ENCODE measurements around the gene LMBR1. TPM values are rescaled to one million over a fixed set of nuclear protein-coding genes. Genes with fewer than 3 reads are reported as not detected.
A peak's percentile ranks its signal among the peaks of the same experiment; 100 is the strongest.

Gene LMBR1
- total RNA-seq, 2 experiments from 2014 or later, result 114 to 136 TPM

DNA sequence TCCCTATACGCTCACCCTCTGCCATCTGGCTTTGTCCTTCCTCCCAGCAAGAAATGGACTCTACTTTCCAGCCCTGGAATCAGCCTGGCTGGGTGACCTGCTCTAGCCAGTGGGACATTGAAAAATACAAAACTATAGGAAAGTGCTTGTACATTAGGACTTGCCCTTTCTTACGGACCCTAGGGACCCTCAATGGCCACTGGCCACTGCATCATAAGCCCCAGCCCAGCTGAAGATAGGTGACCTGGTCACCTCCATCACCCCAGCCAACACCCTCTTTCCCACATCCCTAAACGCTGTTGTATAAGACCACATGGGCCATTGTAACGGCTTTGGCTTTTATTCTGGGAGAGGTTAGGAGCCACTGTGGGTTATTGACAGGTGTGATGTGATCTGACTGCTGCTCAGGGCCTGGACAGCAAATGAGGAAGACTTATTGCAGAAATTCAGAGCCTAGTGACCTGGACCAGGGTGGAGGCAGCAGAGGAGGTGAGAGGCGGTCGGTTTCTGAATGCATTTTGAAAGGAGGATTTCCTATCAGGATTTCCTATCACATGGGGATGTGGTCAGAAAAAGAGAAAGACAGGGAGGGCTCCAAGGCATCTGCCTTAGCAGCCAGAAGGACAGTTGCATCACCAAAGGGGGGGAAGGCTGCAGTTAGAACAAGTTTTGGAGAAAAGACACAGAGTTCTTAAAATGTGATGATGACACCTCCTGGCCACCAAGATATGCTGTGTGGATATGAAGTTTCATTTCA, 2.2 kb upstream of the LMBR1 start:
- Histone ChIP-seq H3K9me3 (ENCODE audit: low read length) (no peaks in the 10 kb centered on the region; the same call in 1 of the 2 replicates), H3K4me2 (ENCODE audit: low read length) (0 out of 2 replicates have a peak overlapping the region, but pooled peaks have one; percentile 67), H3K27ac (ENCODE audit: low read depth, low read length, poor library complexity, severe bottlenecking) (no peak overlapping the region), H3K9me2 (ENCODE audit: insufficient read depth, low read length) (no peaks in the 10 kb centered on the region), H3K79me2 (ENCODE audit: insufficient read depth, low read depth, low read length) (peaks cover 25% of the 10 kb centered on the region), H3K4me1 (ENCODE audit: insufficient read depth, low read length, poor library complexity, severe bottlenecking) (peaks cover 30% of the 10 kb centered on the region), H4K20me1 (ENCODE audit: insufficient read depth, low read length) (no peaks in the 10 kb centered on the region), H3K36me3 (ENCODE audit: insufficient read depth, low read length) (peaks cover 7% of the 10 kb centered on the region), H3K4me3 (ENCODE audit: low read depth, low read length, poor library complexity, severe bottlenecking) (no peak overlapping the region), H2AFZ (ENCODE audit: low read length) (no peak overlapping the region)
- TF ChIP-seq CTCF (conservative IDR thresholded peaks at IDR 0.05; ENCODE audit: low read length) (peak; percentile 42), EZH2phosphoT487 (IDR thresholded peaks at IDR 0.05; ENCODE audit: borderline replicate concordance, low read depth, low read length) (no peak)
- no TSS peak for BruUV-seq (replicated peaks)
- POLR2A ChIA-PET, result interaction anchor here (0.8 kb wide), 1 partner anchor 27 kb away, joined by 3 read pairs; no protein-coding TSS in a partner anchor
- CTCF ChIA-PET (ENCODE audit: unreplicated experiment), result no interaction called here
- intact Hi-C loops (cut with micrococcal nuclease; ENCODE audit: unreplicated experiment), result no loop called here
- peak; percentile 16 for DNase-seq (ENCODE audit: low spot score)

- no peaks in the 10 kb centered on the region for H3K9me2 ChIP-seq (ENCODE audit: insufficient read depth, low read length)
- H3K4me1 ChIP-seq (ENCODE audit: insufficient read depth, low read length, poor library complexity, severe bottlenecking), result peaks cover 30% of the 10 kb centered on the region
- ChIA-PET CTCF (ENCODE audit: unreplicated experiment) (no interaction called here), POLR2A (interaction anchor here (1.1 to 2.0 kb wide), 3 partner anchors 35 to 58 kb away, joined by 3 to 17 read pairs (median 3); partner anchors contain the start of gene NOM1)
- peak overlapping the region; percentile 82 for H3K27ac ChIP-seq (ENCODE audit: low read depth, low read length, poor library complexity, severe bottlenecking)
- peaks cover 34% of the 10 kb centered on the region for H3K36me3 ChIP-seq (ENCODE audit: insufficient read depth, low read length)
- no TSS peak for BruUV-seq (replicated peaks)
- H3K79me2 ChIP-seq (ENCODE audit: insufficient read depth, low read depth, low read length), result peaks cover 55% of the 10 kb centered on the region
- H3K9me3 ChIP-seq (ENCODE audit: low read length), result no peaks in the 10 kb centered on the region; the same call in 1 of the 2 replicates
- TF ChIP-seq EZH2phosphoT487 (IDR thresholded peaks at IDR 0.05; ENCODE audit: borderline replicate concordance, low read depth, low read length) (no peak), CTCF (conservative IDR thresholded peaks at IDR 0.05; ENCODE audit: low read length) (no peak)
- peak overlapping the region; percentile 71 for H3K4me2 ChIP-seq (ENCODE audit: low read length)
- peak; percentile 85 for DNase-seq (ENCODE audit: low spot score)
- H3K4me3 ChIP-seq (ENCODE audit: low read depth, low read length, poor library complexity, severe bottlenecking), result peak overlapping the region; percentile 81
- 0 out of 2 replicates have a peak, but pooled peaks cover 3% of the 10 kb centered on the region for H4K20me1 ChIP-seq (ENCODE audit: insufficient read depth, low read length)
- intact Hi-C loops (cut with micrococcal nuclease; ENCODE audit: unreplicated experiment), result loop anchor here (2.0 kb wide), 1 partner anchor 57 kb away; the partner anchor contains the start of gene NOM1
- peak overlapping the region; percentile 11; the same call in 1 of the 2 replicates for H2AFZ ChIP-seq (ENCODE audit: low read length)
Observed at GRCh38 chr7:156892081-156892800, 742 bp downstream of the LMBR1 start.
